Measurements from ENCODE around the gene ZNF726. TPM values are rescaled to one million over a fixed set of nuclear protein-coding genes. Genes with fewer than 3 reads are reported as not detected.

Gene ZNF726
- total and polyA plus RNA-seq, 8 donors = 1.2 to 21.1 (median 4.4) TPM

- no peaks in the 10 kb centered on the region for H3K27me3 ChIP-seq
- no peak overlapping the region for H3K4me3 ChIP-seq
- H3K36me3 ChIP-seq = no peaks in the 10 kb centered on the region
- peaks cover 2 to 47% (median 28%) of the 10 kb centered on the region in 4 donors for H3K9me3 ChIP-seq
- intact Hi-C loops (cut with DNase I; ENCODE audit: low total_unique reads) = no loop called here
- TF ChIP-seq POLR2A (IDR thresholded peaks at IDR 0.05) (no peak), EP300 (IDR thresholded peaks at IDR 0.05) (no peak), POLR2AphosphoS5 (IDR thresholded peaks at IDR 0.05) (no peak), CTCF (IDR thresholded peaks at IDR 0.05) (no peak)
- 67 to 87% (median 77%) methylated on average over 4 of the region's 4 CpGs for WGBS, 5 donors
- H3K27ac ChIP-seq = no peak overlapping the region
- DNase-seq = no peak
- H3K4me1 ChIP-seq = peaks cover 0 to 10% (median 3%) of the 10 kb centered on the region in 4 donors
Measured at GRCh38 chr19:23905771-23906170, 8.9 kb upstream of the ZNF726 start.

GRCh38 chr19:23906835-23907234 lies 7.9 kb upstream of the ZNF726 start:
- no peak for DNase-seq
- Histone ChIP-seq H3K27ac (no peak overlapping the region), H3K36me3 (no peaks in the 10 kb centered on the region), H3K4me3 (no peak overlapping the region), H3K27me3 (no peaks in the 10 kb centered on the region), H3K4me1 (peaks cover 0 to 10% (median 3%) of the 10 kb centered on the region in 4 donors), H3K9me3 (peaks cover 2 to 47% (median 28%) of the 10 kb centered on the region in 4 donors)
- intact Hi-C loops (cut with DNase I; ENCODE audit: low total_unique reads) = no loop called here
- 72 to 82% (median 76%) methylated on average over 2 of the region's 2 CpGs for whole genome bisulfite sequencing, 5 donors
- TF ChIP-seq POLR2AphosphoS5 (IDR thresholded peaks at IDR 0.05) = no peak
- TF ChIP-seq POLR2A (IDR thresholded peaks at IDR 0.05) = no peak
- TF ChIP-seq CTCF (IDR thresholded peaks at IDR 0.05) = no peak
- no peak for TF ChIP-seq EP300 (IDR thresholded peaks at IDR 0.05)

DNA sequence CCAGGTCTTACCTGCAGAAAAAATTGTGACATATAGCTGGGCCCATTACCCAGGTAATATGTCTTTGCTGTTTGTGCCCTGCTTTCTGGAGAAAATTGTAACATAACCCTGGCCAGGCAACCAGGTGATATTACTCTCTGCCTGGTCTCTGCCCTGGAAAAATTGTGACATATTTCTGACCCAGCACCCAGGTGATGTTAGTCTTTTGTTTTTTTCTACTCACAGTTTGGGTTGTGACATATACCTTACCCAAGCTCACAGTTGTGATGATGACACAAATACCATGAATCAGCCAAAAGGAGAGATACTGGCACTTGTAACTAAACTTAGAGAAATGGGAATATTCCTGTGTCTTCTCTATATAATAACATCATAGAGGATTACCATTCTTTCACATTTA lies 6.5 kb upstream of the ZNF726 start:
- Histone ChIP-seq H3K36me3 (no peaks in the 10 kb centered on the region), H3K4me3 (no peak overlapping the region), H3K9me3 (peaks cover 2 to 44% (median 23%) of the 10 kb centered on the region in 4 donors), H3K27me3 (no peaks in the 10 kb centered on the region), H3K4me1 (peaks cover 0 to 10% (median 3%) of the 10 kb centered on the region in 4 donors), H3K27ac (no peak overlapping the region)
- TF ChIP-seq POLR2A (IDR thresholded peaks at IDR 0.05) (no peak), EP300 (IDR thresholded peaks at IDR 0.05) (no peak)
- intact Hi-C loops (cut with DNase I; ENCODE audit: low total_unique reads) = no loop called here
- no peak for DNase-seq

DNA sequence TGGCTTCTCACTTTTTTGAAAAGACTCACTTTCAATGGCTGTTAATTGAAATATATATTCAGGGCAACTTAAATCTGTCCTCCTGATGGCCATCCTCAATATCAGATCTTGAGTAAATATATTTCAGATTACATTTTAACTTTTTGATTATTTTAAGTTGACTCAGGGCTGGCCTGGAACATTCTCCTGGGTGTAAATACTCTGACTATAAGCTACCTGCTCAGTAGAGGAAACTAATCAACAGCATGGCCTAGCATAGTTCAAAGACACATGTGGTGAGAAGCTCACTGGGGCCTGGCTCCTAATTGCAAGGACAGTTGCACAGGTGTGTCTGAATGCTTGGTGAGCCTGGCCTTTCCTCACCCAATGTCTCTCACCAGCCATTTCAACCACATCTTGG lies 5.5 kb upstream of the ZNF726 start:
- TF ChIP-seq POLR2A (IDR thresholded peaks at IDR 0.05) = no peak
- no peak for TF ChIP-seq POLR2AphosphoS5 (IDR thresholded peaks at IDR 0.05)
- no peak for TF ChIP-seq EP300 (IDR thresholded peaks at IDR 0.05)
- no peak for TF ChIP-seq CTCF (IDR thresholded peaks at IDR 0.05)
- H3K4me3 ChIP-seq = no peak overlapping the region
- no peak for DNase-seq
- no peaks in the 10 kb centered on the region for H3K36me3 ChIP-seq
- peaks cover 2 to 34% (median 16%) of the 10 kb centered on the region in 4 donors for H3K9me3 ChIP-seq
- intact Hi-C loops (cut with DNase I; ENCODE audit: low total_unique reads) = no loop called here
- H3K27me3 ChIP-seq = no peaks in the 10 kb centered on the region
- H3K4me1 ChIP-seq = peaks cover 0 to 10% (median 6%) of the 10 kb centered on the region in 4 donors
- H3K27ac ChIP-seq = peak overlapping the region in 2 of 5 donors; percentile 55 to 67

DNA sequence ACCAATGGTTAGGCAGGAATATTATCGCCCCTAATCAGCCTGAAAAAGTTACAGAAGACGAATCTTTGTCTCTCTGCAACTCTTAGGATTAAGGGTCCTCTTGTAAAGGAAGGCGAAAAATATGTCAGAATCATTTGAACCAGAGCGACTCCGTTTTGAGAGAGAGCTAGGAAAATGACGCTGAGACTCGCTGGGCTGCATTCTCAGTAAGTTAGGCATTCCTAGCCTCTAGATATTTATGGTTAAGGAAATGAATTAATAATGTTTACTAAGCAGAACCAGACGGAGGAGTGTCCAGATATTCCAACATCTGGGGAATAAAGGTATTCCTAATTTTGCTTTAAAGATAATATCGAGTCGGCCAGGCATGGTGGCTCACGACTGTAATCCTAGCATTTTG lies 755 bp upstream of the ZNF726 start:
- Histone ChIP-seq H3K27ac (peak overlapping the region in 1 of 5 donors; percentile 83), H3K36me3 (no peaks in the 10 kb centered on the region), H3K4me3 (peak overlapping the region in 2 of 4 donors; percentile 66 to 74), H3K27me3 (no peaks in the 10 kb centered on the region), H3K4me1 (peaks cover 6 to 25% (median 8%) of the 10 kb centered on the region in 4 donors), H3K9me3 (no peaks in the 10 kb centered on the region)
- intact Hi-C loops (cut with DNase I; ENCODE audit: low total_unique reads) = no loop called here
- 91 to 96% (median 94%) methylated on average over 11 of the region's 11 CpGs for WGBS, 5 donors
- peak in 1 of 2 donors; percentile 5 for DNase-seq
- no peak for TF ChIP-seq CTCF (IDR thresholded peaks at IDR 0.05)
- no peak for TF ChIP-seq EP300 (IDR thresholded peaks at IDR 0.05)
- no peak for TF ChIP-seq POLR2AphosphoS5 (IDR thresholded peaks at IDR 0.05)

All from stomach (tissue), 9 donors.